ENCODE measurements around the gene REC8. TPM values are rescaled to one million over a fixed set of nuclear protein-coding genes. Genes with fewer than 3 reads are reported as not detected.

REC8 gene
- 10 to 100 TPM in 2 of 9 donors, 1 to 10 TPM in 6, under 1 TPM in 1; 0.32 to 25.3 (median 4.4) TPM for total RNA-seq
- polyA plus RNA-seq, result 1 to 10 TPM; 2.2 to 4.8 TPM
- long read RNA-seq, donor 1, partial matches to known transcripts, result 1 of 1 reads
- long read RNA-seq, donor 1, other reads (novel, unspliced or antisense), result 0 of 1 reads
- long read RNA-seq, donor 2, result 0 reads
- long read RNA-seq, donor 3, partial matches to known transcripts, result 0 of 2 reads
- long read RNA-seq, donor 3, other reads (novel, unspliced or antisense), result 1 of 2 reads

- no peaks in the 10 kb centered on the region for H3K27me3 ChIP-seq
- DNase-seq, result peak; percentile 65 to 80 (median 75)
- peak within 1 kb of the TSS in 11 of 12 donors; percentile 1 to 52 (median 33) for H3K4me3 ChIP-seq
- H3K36me3 ChIP-seq, result peaks cover 0 to 71% (median 43%) of the 10 kb centered on the region in 9 donors
- no peak for TF ChIP-seq CTCF (IDR thresholded peaks at IDR 0.05)
- no peak for TF ChIP-seq POLR2A (IDR thresholded peaks at IDR 0.05)
- peak within 1 kb of the TSS in 2 of 12 donors; percentile 37 to 42 for H3K27ac ChIP-seq
- intact Hi-C loops (cut with DNase I), result no loop called here
- ATAC-seq, result peak; percentile 40 to 79 (median 70)
- no peaks in the 10 kb centered on the region for H3K9me3 ChIP-seq
- WGBS, 4 donors, result 11 to 36% (median 27%) methylated on average over 38 to 63 of the region's 63 CpGs
- peaks cover 0 to 33% (median 7%) of the 10 kb centered on the region in 12 donors for H3K4me1 ChIP-seq
These were observed at the start of gene REC8 for GRCh38 chr14:24171422-24172260. Gene REC8, plus strand, starts transcription at chr14:24172080. Its CDS starts 473 bp downstream, at chr14:24172553.

- intact Hi-C loops (cut with DNase I), result no loop called here
- Histone ChIP-seq H3K4me1 (peaks cover 0 to 2% (median 0%) of the 10 kb centered on the region in 12 donors), H3K9me3 (no peaks in the 10 kb centered on the region), H3K27me3 (no peaks in the 10 kb centered on the region), H3K4me3 (no peak overlapping the region), H3K36me3 (peaks cover 0 to 76% (median 69%) of the 10 kb centered on the region in 9 donors), H3K27ac (no peak overlapping the region)
- DNase-seq, result no peak
- no peak for TF ChIP-seq CTCF (IDR thresholded peaks at IDR 0.05)
- no peak for TF ChIP-seq POLR2A (IDR thresholded peaks at IDR 0.05)
- no peak for ATAC-seq
- WGBS, 4 donors, result 92 to 98% (median 95%) methylated on average over 4 of the region's 4 CpGs
These were observed 49.5 kb upstream of the REC8 start for GRCh38 chr14:24122416-24122815.

GRCh38 chr14:24122898-24123297 lies 49.0 kb upstream of the REC8 start:
- intact Hi-C loops (cut with DNase I), result no loop called here
- 68 to 89% (median 78%) methylated on average over 4 to 8 of the region's 8 CpGs for WGBS, 4 donors
- ATAC-seq (peak in 2 of 4 donors; percentile 15 to 20), DNase-seq (no peak)
- Histone ChIP-seq H3K27ac (no peak overlapping the region), H3K4me1 (no peaks in the 10 kb centered on the region), H3K9me3 (no peaks in the 10 kb centered on the region), H3K4me3 (no peak overlapping the region), H3K36me3 (peaks cover 0 to 71% (median 64%) of the 10 kb centered on the region in 9 donors), H3K27me3 (no peaks in the 10 kb centered on the region)
- TF ChIP-seq CTCF (IDR thresholded peaks at IDR 0.05) (no peak), POLR2A (IDR thresholded peaks at IDR 0.05) (no peak)

Measured in heart left ventricle (tissue), 16 donors.